Osteocyte (in vitro differentiated cells): ENCODE data around the gene GPR137C. TPM values are rescaled to one million over a fixed set of nuclear protein-coding genes. Genes with fewer than 3 reads are reported as not detected.

Experiments used
- DNase-seq: peaks from one replicate; pipeline ENCODE4 v3.0.0; 2021; ENCODE audit warnings: mixed read lengths; ENCODE audit not compliant: unreplicated experiment; ENCODE audit errors: extremely low spot score
- H3K27ac Mint-ChIP-seq: one replicate; pipeline ENCODE4 v1.8.0; 2021; ENCODE audit warnings: mild to moderate bottlenecking, mixed read lengths; ENCODE audit not compliant: unreplicated experiment
- H3K27me3 Mint-ChIP-seq: one replicate; pipeline ENCODE4 v1.8.0; 2021; ENCODE audit warnings: mixed read lengths; ENCODE audit not compliant: unreplicated experiment
- H3K36me3 Mint-ChIP-seq: one replicate; pipeline ENCODE4 v1.8.0; 2021; ENCODE audit warnings: mixed read lengths; ENCODE audit not compliant: unreplicated experiment
- H3K4me1 Mint-ChIP-seq: one replicate; pipeline ENCODE4 v1.8.0; 2021; ENCODE audit warnings: mixed read lengths; ENCODE audit not compliant: unreplicated experiment
- H3K4me3 Mint-ChIP-seq: one replicate; pipeline ENCODE4 v1.8.0; 2021; ENCODE audit warnings: mild to moderate bottlenecking, moderate library complexity, mixed read lengths; ENCODE audit not compliant: unreplicated experiment
- H3K9me3 Mint-ChIP-seq: one replicate; pipeline ENCODE4 v1.8.0; 2021; ENCODE audit warnings: mixed read lengths; ENCODE audit not compliant: unreplicated experiment
- CTCF ChIP-seq: fragments of 200-600 bp; sonication (generic); IDR thresholded peaks from 2 replicates; pipeline ENCODE4 v1.5.0; 2021; ENCODE audit warnings: antibody characterized with exemption, mild to moderate bottlenecking, moderate library complexity
- total RNA-seq: library from RNA; stranded (reverse); gene quantifications from 2 replicates; pipeline ENCODE4 v1.2.1, GENCODE V29; 2021

The GPR137C gene
- total RNA-seq, 1 donor from 2014 or later: 2.2 TPM

GRCh38 chr14:52545584-52546317 is 6.9 kb upstream of the GPR137C start:
- peaks cover 4% of the 10 kb centered on the region for H3K36me3 Mint-ChIP-seq
- H3K4me3 Mint-ChIP-seq: no peak overlapping the region
- H3K27me3 Mint-ChIP-seq: no peaks in the 10 kb centered on the region
- TF ChIP-seq CTCF: no peak
- H3K9me3 Mint-ChIP-seq: no peaks in the 10 kb centered on the region
- H3K27ac Mint-ChIP-seq: no peak overlapping the region
- peaks cover 34% of the 10 kb centered on the region for H3K4me1 Mint-ChIP-seq
- DNase-seq: no peak

GRCh38 chr14:52546318-52546670 is 6.3 kb upstream of the GPR137C start:
- H3K27ac Mint-ChIP-seq: no peak overlapping the region
- H3K36me3 Mint-ChIP-seq: peaks cover 1% of the 10 kb centered on the region
- DNase-seq: no peak
- TF ChIP-seq CTCF: no peak
- peaks cover 40% of the 10 kb centered on the region for H3K4me1 Mint-ChIP-seq
- H3K27me3 Mint-ChIP-seq: no peaks in the 10 kb centered on the region
- no peak overlapping the region for H3K4me3 Mint-ChIP-seq
- no peaks in the 10 kb centered on the region for H3K9me3 Mint-ChIP-seq

GRCh38 chr14:52547027-52547426 is 5.6 kb upstream of the GPR137C start:
- Mint-ChIP-seq H3K4me3 (no peak overlapping the region), H3K4me1 (peaks cover 40% of the 10 kb centered on the region), H3K27me3 (no peaks in the 10 kb centered on the region), H3K27ac (peak overlapping the region; percentile 49), H3K9me3 (no peaks in the 10 kb centered on the region), H3K36me3 (peaks cover 1% of the 10 kb centered on the region)
- no peak for TF ChIP-seq CTCF
- DNase-seq: no peak

- no peak for DNase-seq
- no peaks in the 10 kb centered on the region for H3K9me3 Mint-ChIP-seq
- no peak for TF ChIP-seq CTCF
- no peaks in the 10 kb centered on the region for H3K27me3 Mint-ChIP-seq
- peaks cover 40% of the 10 kb centered on the region for H3K4me1 Mint-ChIP-seq
- H3K27ac Mint-ChIP-seq: no peak overlapping the region
- no peak overlapping the region for H3K4me3 Mint-ChIP-seq
- H3K36me3 Mint-ChIP-seq: peaks cover 1% of the 10 kb centered on the region
Measured at GRCh38 chr14:52547526-52547925, 5.1 kb upstream of the GPR137C start.

- peaks cover 3% of the 10 kb centered on the region for H3K27me3 Mint-ChIP-seq
- DNase-seq: no peak
- no peak for TF ChIP-seq CTCF
- H3K4me3 Mint-ChIP-seq: no peak overlapping the region
- peaks cover 36% of the 10 kb centered on the region for H3K4me1 Mint-ChIP-seq
- H3K9me3 Mint-ChIP-seq: no peaks in the 10 kb centered on the region
- no peak overlapping the region for H3K27ac Mint-ChIP-seq
- H3K36me3 Mint-ChIP-seq: no peaks in the 10 kb centered on the region
Measured at GRCh38 chr14:52550661-52551060, 2.0 kb upstream of the GPR137C start.
